GM19099 (cell line): Measurements from ENCODE around the gene SSBP3.

Experiments
- POLR2A ChIP-seq: IDR thresholded peaks from 3 replicates; pipeline ENCODE4 v1.6.1; 2011; ENCODE audit warnings: low read depth; ENCODE audit not compliant: insufficient read length; ENCODE audit errors: extremely low read depth

SSBP3 gene

DNA sequence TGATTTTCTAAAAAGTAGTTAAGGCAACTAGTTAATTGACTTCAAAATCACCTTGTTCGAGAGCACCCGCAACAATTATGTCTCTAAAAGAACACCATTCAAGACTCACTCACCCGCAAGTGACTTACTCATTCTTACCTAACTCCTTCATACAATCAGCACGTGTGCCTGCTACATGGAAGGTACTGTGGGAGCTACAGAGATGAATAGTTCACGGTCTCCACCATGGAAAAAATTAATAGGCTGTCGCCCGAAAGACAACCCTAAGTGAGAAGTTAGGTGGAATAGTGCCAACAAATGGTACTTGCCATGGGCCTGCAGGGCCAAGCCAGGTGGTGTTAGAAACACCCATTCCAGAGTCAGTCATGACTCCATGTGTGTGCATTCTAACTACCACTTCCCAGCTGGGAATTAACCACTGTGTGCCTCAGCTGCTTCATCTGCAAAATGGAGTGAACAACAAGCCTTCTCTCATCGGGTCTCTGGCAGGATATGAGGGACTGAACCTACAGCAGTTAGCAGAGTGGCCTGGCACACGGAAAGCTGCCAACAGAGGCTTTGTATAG is 7.1 kb downstream of the SSBP3 start:
- no peak for TF ChIP-seq POLR2A

- TF ChIP-seq POLR2A = no peak
These were observed 8.2 kb downstream of the SSBP3 start for GRCh38 chr1:54397980-54398379.

DNA sequence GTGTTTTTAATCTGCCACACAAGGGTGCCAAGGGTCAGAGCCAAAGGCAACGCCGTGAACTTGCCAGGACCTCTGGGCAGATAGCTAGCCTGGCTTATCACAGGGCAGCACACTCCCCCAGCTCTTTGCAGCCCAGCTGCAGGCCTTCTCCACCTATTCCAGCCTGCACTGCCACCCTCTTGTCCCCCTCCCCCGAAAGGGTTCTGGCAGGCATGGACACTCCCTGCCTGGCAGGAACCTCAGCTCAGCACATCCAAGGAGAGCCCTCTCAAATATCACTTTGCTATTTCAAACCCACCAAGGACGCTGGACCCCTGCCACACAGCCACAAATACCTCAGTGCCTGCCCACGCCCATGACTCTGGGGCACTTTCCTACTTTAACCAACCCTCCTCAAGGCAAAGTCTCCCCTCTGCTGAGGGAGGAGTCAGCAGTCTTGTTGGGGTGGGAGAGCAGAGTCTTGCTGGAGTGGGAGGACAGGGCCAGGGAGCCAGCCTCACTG is 9.1 kb downstream of the SSBP3 start:
- no peak for TF ChIP-seq POLR2A

DNA sequence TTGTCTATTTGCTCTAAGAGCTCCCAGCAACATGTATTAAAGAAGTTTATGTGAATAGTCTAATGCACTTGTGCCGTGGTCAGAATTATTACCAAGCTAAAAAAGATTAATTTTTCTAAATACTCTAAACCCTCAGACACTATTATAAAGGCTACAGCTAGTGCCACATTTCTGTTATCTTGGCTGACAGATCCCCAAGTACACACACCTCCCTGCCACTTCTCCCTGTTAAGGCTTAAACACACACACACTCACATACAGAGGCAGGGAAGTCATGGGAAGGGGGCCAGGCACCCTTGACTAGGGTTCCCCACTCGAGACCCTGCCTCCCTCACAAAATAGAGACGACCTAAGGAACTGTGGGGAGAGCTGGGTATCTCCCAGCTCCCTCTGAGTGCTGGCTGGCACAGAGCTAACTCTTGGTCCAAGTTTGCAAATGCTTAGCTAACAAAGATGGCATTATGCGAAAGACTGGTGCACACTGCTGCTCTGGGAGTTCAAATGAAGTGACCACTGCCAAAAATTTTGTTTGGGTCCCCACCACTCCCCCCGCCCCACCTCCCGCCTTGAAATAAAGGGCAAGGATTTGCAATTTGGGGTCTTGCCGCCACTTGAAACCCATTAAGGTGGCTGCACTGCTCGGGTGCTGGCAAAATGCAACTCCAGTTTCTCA is 9.8 kb downstream of the SSBP3 start:
- no peak for TF ChIP-seq POLR2A

DNA sequence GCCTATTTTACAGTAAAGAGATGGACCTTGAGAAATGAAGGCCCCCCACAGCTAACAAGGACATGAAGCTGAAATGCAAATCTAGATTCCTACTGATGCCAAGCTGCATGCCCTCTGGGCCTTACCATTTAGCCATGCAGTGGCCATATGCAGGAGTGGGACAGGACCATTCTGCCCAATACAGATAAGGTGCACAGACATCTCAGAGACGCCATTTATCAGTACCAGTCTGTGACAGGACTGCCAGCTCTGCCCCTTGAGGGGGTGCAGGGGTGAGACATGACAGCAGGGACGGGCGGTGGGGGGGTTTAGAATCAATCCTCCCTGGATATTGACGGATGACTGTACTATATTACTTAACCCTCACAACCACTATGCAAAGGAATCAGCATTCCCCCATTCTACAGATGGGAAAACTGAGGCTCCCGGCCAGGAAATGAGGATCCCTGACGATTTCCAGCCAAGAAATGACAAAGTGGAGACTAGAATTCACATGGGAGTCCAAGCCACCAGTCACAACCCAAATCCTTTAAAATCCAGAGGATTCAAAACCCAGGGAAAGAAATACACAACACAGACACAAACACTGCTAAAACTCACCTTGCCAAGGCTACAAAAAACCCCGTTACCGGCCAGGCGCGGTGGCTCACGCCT is 10.8 kb downstream of the SSBP3 start:
- no peak for TF ChIP-seq POLR2A

DNA sequence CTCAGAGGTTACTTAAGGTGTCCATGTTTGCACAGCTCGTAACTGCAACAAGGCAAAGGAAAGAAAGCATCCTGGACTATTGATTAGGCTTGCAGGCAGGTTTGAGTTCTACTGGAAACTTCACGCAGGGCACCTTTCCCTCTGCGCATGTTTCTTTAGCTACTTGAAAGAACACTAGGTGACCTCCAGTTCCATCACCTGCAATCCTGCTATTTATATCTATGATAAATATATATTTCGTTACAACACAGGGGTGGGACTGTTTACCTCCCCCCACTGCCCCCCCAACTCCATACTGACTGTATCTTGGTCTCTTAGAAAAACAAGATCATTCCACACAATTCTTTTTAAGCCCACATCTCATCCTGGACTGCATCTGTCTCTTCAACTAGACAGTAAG is 12.1 kb downstream of the SSBP3 start:
- TF ChIP-seq POLR2A = no peak

- no peak for TF ChIP-seq POLR2A
These were observed 13.8 kb downstream of the SSBP3 start for GRCh38 chr1:54392401-54392800.

GRCh38 chr1:54391450-54392209 is 14.6 kb downstream of the SSBP3 start:
- TF ChIP-seq POLR2A = no peak

DNA sequence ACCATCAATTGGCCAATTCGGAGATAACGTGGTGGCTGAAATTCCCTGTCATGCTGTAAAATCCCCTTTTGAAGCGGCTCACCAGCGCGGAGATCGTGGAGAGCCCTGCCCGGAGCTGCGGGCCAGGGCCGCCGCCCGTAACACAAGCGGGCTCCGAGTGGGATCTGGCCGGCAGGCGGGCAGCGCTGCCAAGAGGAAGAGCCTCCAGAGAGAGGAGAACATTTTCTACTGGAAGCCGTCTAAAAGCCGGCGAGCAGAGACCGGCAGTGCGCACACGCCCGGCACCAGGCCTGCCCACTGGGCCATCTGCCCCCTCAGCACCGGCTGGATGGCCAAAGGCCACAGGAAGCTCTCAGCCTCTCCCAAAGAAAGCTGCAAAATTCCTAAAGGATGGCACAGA is 15.5 kb downstream of the SSBP3 start:
- no peak for TF ChIP-seq POLR2A

DNA sequence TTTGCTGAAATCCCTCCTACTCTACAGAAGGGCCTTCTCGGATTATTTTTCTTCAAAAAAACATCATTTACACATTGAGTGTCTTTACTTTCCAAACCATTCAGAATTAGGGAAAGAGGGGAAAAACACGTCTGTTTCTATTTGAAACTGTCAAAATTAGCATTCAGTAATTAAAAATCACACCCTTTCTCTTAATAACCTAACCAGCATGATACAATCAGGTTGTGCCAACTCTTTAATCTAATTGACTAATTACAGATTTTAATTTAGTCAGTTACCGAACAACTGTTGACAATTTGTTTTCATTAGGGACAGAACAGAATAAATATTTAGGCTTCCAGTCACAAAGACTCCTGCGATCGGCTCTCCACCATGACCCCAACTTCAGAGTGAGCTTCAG is 18.8 kb downstream of the SSBP3 start:
- no peak for TF ChIP-seq POLR2A

GRCh38 chr1:54385727-54386022 is 20.5 kb downstream of the SSBP3 start:
- no peak for TF ChIP-seq POLR2A

DNA sequence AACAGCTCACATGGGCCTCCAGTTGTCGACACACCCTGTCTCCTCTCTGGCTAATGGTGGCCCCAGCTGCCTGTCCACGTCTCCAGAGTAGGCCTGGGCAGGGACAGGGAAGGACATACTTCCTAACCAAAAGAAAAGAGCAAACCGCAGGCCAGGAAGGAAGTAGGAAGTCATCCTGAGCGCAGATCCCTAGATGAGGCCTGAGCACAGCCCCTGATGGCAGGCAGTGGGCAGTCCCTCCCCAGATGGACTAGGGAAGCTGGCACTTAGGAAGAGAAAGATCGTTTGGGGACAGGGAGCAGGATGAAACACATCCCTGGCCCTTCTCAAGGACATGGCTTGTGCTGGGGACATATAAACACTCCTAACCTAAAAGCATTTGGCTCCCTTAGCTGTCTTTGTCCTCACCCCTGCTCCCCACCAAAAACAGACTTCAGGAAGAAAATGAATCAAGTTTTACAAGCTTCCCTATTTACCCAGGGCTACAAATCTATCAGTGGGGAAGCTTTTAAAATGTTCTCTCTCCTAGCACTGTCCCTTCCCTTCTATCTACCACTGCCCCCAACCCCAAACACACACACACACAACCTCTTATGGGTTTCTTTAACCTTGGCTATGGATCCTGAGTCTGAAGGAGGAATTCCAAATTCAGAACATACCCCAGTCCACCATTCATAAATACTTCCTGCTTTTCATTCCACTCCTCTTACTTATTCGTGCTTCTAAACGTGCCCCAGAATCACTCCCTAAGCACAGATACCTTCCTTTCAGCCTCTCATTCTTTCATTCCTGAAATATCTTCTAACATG is 21.1 kb downstream of the SSBP3 start:
- TF ChIP-seq POLR2A = no peak

DNA sequence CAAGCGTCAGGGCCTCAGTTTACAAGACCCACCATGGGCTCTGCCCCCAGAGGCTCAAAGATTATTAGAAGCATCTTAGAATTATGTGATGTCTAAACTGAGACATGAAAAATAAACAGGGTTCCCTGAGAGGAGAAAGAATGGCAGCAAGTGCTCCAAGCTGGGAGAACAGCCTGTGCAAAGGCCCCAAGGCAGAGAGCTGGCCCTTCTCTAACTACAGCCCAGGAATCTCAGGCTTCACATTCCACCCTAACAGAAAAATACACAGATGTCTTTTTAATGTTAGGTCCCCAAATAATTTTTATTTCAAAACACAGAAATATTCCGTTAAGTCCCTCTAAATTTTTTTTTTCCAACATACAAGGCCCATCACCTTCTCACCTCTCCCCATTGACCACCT is 21.7 kb downstream of the SSBP3 start:
- no peak for TF ChIP-seq POLR2A

DNA sequence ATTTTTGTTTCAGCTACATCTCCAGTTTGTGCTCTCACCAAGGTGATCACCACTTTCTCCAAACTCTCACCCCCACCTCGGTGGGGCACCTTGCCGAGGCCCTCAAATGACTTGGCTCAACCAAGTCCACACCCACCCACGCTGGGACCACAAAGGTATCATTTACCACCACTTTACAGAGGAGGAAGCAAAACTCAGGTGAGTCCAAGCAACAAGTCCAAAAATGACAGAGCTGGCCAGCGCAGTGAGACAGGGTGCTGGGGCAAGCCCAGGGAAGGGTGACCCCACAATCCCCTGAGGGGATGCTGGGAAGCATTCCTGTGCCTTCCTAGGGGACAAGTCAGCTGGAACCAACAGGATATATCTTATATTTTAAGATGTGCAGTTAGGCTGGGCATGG is 24.7 kb downstream of the SSBP3 start:
- TF ChIP-seq POLR2A = no peak
